Activated naive CD8-positive, alpha-beta T cell treated with anti-CD3 and anti-CD28 coated beads, Interleukin-2, amount 10 ng/mL, durations not matched to agents 7 days and 5 days (primary cell): ENCODE data around the gene RPN1. TPM values are rescaled to one million over a fixed set of nuclear protein-coding genes. Genes with fewer than 3 reads are reported as not detected.

Source experiments
- ATAC-seq: fragments of 150-1000 bp; cut with Tn5 transposase; one replicate; pipeline ENCODE4 v1.10.0; 2021; ENCODE audit warnings: low read depth, moderate library complexity
- POLR2A ChIA-PET: fragments of 350-600 bp; sonication (Branson Sonifier 250); formaldehyde crosslinking; loops from one replicate; lab custom pipeline; 2021; ENCODE audit warnings: antibody characterized with exemption; lab: Charles Lee
- DNase-seq: peaks from one replicate; pipeline ENCODE4 v3.0.0; 2021
- H3K27ac Mint-ChIP-seq: one replicate; pipeline ENCODE4 v1.8.0; 2022; ENCODE audit warnings: mild to moderate bottlenecking, mixed read lengths
- H3K27me3 Mint-ChIP-seq: one replicate; pipeline ENCODE4 v1.8.0; 2022; ENCODE audit warnings: mild to moderate bottlenecking, moderate library complexity, mixed read lengths
- H3K36me3 Mint-ChIP-seq: one replicate; pipeline ENCODE4 v1.8.0; 2021; ENCODE audit warnings: mild to moderate bottlenecking, mixed read lengths
- H3K4me1 Mint-ChIP-seq: one replicate; pipeline ENCODE4 v1.8.0; 2021; ENCODE audit warnings: mixed read lengths
- H3K4me3 Mint-ChIP-seq: one replicate; pipeline ENCODE4 v1.8.0; 2022; ENCODE audit warnings: mild to moderate bottlenecking, moderate library complexity, mixed read lengths
- H3K9me3 Mint-ChIP-seq: one replicate; pipeline ENCODE4 v1.8.0; 2021; ENCODE audit warnings: mixed read lengths
- total RNA-seq, 2 experiments: library from RNA; stranded (reverse); gene quantifications; one replicate each; pipeline ENCODE4 v1.2.3, GENCODE V29; 2021

Gene RPN1
- total RNA-seq, result 100 to 1,000 TPM; 117 to 118 TPM

DNA sequence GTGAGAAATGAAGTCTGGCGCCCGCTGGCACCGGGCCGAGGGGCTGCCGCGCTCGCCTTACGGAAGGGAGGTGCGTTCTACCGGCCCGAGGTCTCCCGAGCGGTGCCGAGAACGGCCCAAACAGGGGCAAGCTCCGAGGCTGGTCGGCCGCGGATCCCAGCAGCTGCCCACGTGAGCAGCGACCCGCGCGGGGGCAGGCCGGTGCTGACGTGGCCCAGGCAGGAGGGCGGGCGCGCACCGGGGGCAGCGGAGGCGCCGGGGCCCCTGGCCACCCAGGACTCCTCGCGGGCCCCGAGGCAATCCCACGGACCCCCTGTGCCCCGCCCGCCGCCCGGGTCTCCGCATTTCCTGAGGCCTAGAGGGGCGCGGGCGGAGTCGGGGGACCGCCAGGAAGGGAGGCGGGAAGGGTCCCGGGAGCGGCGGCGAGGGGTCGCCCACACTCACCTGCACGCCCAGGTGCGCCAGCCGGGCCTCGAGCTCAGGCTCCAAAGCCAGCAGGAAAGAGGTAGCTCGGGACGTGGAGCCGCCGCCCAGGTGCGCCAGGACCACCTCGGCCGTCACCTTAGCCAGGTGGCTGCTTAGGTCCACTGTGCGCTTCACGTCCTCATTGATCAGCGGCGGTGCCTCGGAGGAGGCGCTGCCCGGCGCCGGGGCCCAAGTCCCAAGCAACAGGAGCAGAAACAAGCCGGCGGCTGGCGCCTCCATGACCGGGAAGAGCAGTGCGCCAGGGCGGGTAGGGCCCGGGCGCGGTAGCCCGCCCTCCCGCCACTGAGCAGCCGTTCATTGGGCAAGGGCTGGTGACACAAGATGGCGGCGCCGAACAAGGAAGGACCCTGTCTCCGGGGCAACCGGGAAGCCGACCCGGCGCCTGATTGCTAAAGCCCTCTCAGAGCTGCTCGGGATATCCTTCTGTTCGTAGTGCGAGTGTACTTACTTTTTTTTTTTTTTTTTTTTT is at the start of gene RPN1:
Gene RPN1 (minus strand): TSS at position 723 of the 955 bp plus-strand sequence. CDS start 18 bp downstream, at position 705.
- H3K4me3 Mint-ChIP-seq, result peak within 1 kb of the TSS; percentile 86
- ATAC-seq, result peak; percentile 97
- peaks cover 27% of the 10 kb centered on the region for H3K4me1 Mint-ChIP-seq

GRCh38 chr3:128698211-128699047 is 47.8 kb upstream of the RPN1 start:
- H3K9me3 Mint-ChIP-seq, result no peaks in the 10 kb centered on the region
- H3K4me3 Mint-ChIP-seq, result peak overlapping the region; percentile 65
- DNase-seq (peak; percentile 42), ATAC-seq (peak; percentile 51)
- H3K4me1 Mint-ChIP-seq, result no peaks in the 10 kb centered on the region
- no peak overlapping the region for H3K27ac Mint-ChIP-seq
- peaks cover 10% of the 10 kb centered on the region for H3K27me3 Mint-ChIP-seq
- POLR2A ChIA-PET, result interaction anchor here (0.6 to 1.1 kb wide), 2 partner anchors 13 to 24 kb away, joined by 3 to 6 read pairs; no protein-coding TSS in a partner anchor
- H3K36me3 Mint-ChIP-seq, result no peaks in the 10 kb centered on the region

More for the DNA sequence above, at the start of gene RPN1:
- peaks cover 3% of the 10 kb centered on the region for H3K27me3 Mint-ChIP-seq
- POLR2A ChIA-PET, result interaction anchor here (0.6 to 2.6 kb wide), 10 partner anchors 14 to 666 kb away, joined by 3 to 13 read pairs (median 4); a partner anchor contains a TSS
- no peaks in the 10 kb centered on the region for H3K36me3 Mint-ChIP-seq
- no peaks in the 10 kb centered on the region for H3K9me3 Mint-ChIP-seq
- peak within 1 kb of the TSS; percentile 88 for H3K27ac Mint-ChIP-seq
- peak; percentile 93 for DNase-seq

GRCh38 chr3:128697341-128697740 is 46.7 kb upstream of the RPN1 start:
- no peak for DNase-seq
- Mint-ChIP-seq H3K27ac (no peak overlapping the region), H3K27me3 (peaks cover 16% of the 10 kb centered on the region), H3K36me3 (no peaks in the 10 kb centered on the region), H3K4me1 (no peaks in the 10 kb centered on the region), H3K9me3 (no peaks in the 10 kb centered on the region), H3K4me3 (peak overlapping the region; percentile 20)
- no peak for ATAC-seq
- POLR2A ChIA-PET, result interaction anchor here (1.1 kb wide), 1 partner anchor 12 kb away, joined by 6 read pairs; no protein-coding TSS in a partner anchor

DNA sequence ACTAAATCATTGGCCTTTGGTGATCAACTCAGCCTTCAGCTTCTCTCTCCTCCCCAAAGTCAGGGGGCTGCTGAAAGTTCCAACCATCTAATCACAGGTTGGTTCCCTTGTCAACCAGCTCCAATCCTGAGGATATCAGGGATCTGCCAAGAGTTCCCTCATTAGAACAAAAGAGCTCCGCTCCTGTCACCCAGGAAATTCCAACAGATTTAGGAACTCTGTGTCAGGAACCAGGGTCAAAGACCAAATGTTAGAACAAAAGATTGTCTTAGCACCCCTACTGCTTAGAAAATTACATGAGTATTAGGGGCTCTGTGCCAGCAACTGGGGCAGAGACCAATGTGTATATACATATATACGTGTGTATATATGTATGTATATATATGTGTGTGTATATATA is 43.1 kb upstream of the RPN1 start:
- DNase-seq, result no peak

GRCh38 chr3:128689060-128689459 is 38.4 kb upstream of the RPN1 start:
- ATAC-seq, result no peak
- H3K27me3 Mint-ChIP-seq, result peaks cover 5% of the 10 kb centered on the region
- no peaks in the 10 kb centered on the region for H3K36me3 Mint-ChIP-seq
- peaks cover 4% of the 10 kb centered on the region for H3K4me1 Mint-ChIP-seq
- no peak overlapping the region for H3K4me3 Mint-ChIP-seq
- no peaks in the 10 kb centered on the region for H3K9me3 Mint-ChIP-seq
- DNase-seq, result no peak
- POLR2A ChIA-PET, result no interaction called here
- no peak overlapping the region for H3K27ac Mint-ChIP-seq

More for the DNA sequence above, 43.1 kb upstream of the RPN1 start:
- POLR2A ChIA-PET, result no interaction called here
- Mint-ChIP-seq H3K36me3 (no peaks in the 10 kb centered on the region), H3K9me3 (no peaks in the 10 kb centered on the region), H3K27ac (no peak overlapping the region), H3K4me3 (no peak overlapping the region), H3K27me3 (peaks cover 13% of the 10 kb centered on the region), H3K4me1 (peaks cover 2% of the 10 kb centered on the region)
- no peak for ATAC-seq

DNA sequence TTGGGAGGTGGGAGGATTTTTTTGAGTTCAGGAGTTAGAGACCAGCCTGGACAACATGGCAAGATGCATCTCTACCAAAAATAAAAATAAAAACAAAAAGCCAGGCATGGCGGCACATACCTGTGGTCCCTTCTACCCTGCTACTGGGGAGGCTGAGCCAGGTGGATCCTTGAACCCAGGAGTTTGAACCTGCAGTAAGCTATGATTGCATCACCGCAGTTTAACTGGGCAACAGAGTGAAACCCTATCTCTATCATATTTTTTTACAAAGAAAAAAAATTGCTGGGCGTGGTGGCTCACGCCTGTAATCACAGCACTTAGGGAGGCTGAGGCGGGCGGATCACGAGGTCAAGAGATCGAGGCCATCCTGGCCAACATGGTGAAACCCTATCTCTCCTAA is 35.8 kb upstream of the RPN1 start:
- Mint-ChIP-seq H3K4me1 (peaks cover 5% of the 10 kb centered on the region), H3K9me3 (no peaks in the 10 kb centered on the region), H3K4me3 (no peak overlapping the region), H3K36me3 (peaks cover under 1% of the 10 kb centered on the region), H3K27me3 (no peaks in the 10 kb centered on the region), H3K27ac (no peak overlapping the region)
- POLR2A ChIA-PET, result no interaction called here
- no peak for DNase-seq
- ATAC-seq, result no peak

DNA sequence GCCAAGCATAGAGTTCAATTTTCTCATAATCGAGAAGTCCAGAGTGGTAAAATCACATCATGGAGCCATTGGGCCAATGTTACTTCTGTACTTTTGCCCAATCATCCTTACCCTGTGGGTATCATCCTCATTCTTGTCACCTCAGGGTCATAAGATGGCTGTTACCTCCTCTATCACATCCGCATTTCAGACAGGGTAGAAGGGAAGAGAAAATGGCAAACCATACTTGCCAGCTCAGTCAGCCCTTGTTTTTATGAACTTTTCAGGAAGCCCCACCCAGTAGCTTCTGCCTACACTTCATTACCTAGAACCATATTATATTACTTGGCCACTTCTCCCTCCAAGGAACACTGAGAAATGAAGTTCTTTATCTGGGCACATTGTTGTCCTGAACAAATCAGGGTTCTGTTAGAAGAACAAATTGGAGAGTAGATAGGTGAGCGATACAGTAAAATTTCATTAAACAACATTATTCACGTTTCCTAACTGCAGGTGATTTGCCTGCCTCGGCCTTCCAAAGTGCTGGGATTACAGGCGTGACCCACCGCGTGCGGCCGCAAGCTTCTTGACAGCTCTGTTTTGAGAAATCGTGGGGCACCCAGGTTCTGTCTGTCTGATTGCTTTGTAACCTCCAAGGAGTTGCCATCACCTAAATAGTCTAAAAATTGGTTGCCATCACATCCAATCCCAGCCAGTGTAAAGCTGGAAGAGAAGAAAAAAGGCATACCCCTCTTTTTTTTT is 34.5 kb upstream of the RPN1 start:
- DNase-seq, result no peak
- H3K27ac Mint-ChIP-seq, result no peak overlapping the region
- no peak for ATAC-seq
- peaks cover 9% of the 10 kb centered on the region for H3K4me1 Mint-ChIP-seq
- no peaks in the 10 kb centered on the region for H3K27me3 Mint-ChIP-seq
- no peak overlapping the region for H3K4me3 Mint-ChIP-seq
- peaks cover 2% of the 10 kb centered on the region for H3K36me3 Mint-ChIP-seq
- POLR2A ChIA-PET, result interaction anchor here (0.6 to 1.0 kb wide), 3 partner anchors 12 to 175 kb away, joined by 3 to 6 read pairs (median 4); no protein-coding TSS in a partner anchor
- no peaks in the 10 kb centered on the region for H3K9me3 Mint-ChIP-seq

DNA sequence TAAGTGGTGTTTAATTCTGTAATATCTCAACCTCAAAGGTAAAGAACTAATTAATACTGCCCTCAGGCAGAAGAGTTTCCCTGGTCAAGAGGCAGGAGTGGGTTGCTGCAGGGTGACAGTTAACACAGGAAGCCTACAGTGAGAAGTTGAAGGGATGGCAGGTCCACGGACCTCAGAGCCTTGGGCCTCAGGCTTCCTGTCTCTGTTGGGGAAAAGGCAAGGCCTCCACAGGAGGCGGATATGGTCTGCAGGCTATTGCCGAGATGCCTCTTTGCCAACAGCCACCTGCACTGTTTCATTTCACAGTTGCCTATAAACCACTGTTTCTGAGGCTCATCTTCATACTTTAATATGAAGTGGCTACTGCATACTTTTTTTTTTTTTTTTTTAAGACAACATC is 33.3 kb upstream of the RPN1 start:
- Mint-ChIP-seq H3K27me3 (no peaks in the 10 kb centered on the region), H3K4me3 (no peak overlapping the region), H3K27ac (no peak overlapping the region), H3K9me3 (no peaks in the 10 kb centered on the region), H3K4me1 (peaks cover 8% of the 10 kb centered on the region), H3K36me3 (peaks cover 2% of the 10 kb centered on the region)
- POLR2A ChIA-PET, result interaction anchor here (0.6 kb wide), 1 partner anchor 19 kb away, joined by 3 read pairs; no protein-coding TSS in a partner anchor
- no peak for DNase-seq
- no peak for ATAC-seq

- H3K9me3 Mint-ChIP-seq, result no peaks in the 10 kb centered on the region
- peaks cover 2% of the 10 kb centered on the region for H3K27me3 Mint-ChIP-seq
- peaks cover 2% of the 10 kb centered on the region for H3K36me3 Mint-ChIP-seq
- DNase-seq (no peak), ATAC-seq (no peak)
- peak overlapping the region; percentile 84 for H3K4me3 Mint-ChIP-seq
- POLR2A ChIA-PET, result interaction anchor here (0.8 to 2.4 kb wide), 11 partner anchors 31 to 635 kb away, joined by 3 to 14 read pairs (median 5); partner anchors contain the start of gene RPN1
- peaks cover 5% of the 10 kb centered on the region for H3K4me1 Mint-ChIP-seq
- H3K27ac Mint-ChIP-seq, result peak overlapping the region; percentile 89
Measured at GRCh38 chr3:128681369-128681829, 30.8 kb upstream of the RPN1 start.

DNA sequence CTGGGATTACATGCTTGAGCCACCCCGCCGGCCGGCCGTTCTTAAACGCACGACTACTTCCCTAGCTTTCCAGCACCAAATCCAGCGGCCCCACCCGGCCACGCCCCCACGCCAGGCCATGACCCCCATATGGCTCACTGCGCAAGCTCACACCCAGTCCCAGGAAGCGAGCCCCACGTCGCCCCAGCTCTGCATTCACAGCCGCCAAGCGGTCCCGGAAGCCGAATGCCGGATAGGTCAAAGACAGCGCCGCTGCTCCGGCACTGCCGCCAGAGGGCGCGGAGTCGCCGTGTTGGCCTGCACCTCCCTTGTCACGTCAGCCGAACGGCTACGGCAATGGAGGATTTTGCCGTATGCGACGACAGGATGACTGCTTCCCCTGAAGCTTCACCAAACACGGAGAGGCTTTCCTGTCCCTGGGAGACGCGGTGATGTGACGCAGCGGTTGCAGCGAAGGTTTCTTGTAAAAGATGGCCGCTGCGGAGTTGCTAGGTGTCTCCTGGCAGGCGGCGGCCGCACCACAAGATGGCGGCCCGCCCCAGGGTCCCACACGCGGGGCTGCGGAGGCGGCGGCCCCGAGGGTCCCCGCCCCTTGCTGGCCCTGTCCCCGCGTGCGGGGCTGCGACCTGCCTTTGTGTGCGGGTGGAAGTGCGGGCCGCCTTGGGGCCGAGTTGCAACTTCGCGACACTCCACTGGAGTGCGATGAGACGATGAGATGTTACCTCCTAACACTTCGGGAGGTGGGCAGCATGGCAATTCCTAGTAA is 30.2 kb upstream of the RPN1 start:
- H3K4me1 Mint-ChIP-seq, result peaks cover 6% of the 10 kb centered on the region
- H3K9me3 Mint-ChIP-seq, result no peaks in the 10 kb centered on the region
- H3K27me3 Mint-ChIP-seq, result peaks cover 2% of the 10 kb centered on the region
- ATAC-seq, result peak; percentile 98
- POLR2A ChIA-PET, result interaction anchor here (0.6 to 2.4 kb wide), 20 partner anchors 11 to 635 kb away, joined by 3 to 14 read pairs (median 4); partner anchors contain the start of genes RAB43 and RPN1
- H3K4me3 Mint-ChIP-seq, result peak overlapping the region; percentile 89
- peaks cover 2% of the 10 kb centered on the region for H3K36me3 Mint-ChIP-seq
- peak overlapping the region; percentile 92 for H3K27ac Mint-ChIP-seq
- DNase-seq, result peak; percentile 87

GRCh38 chr3:128679338-128679737 is 28.7 kb upstream of the RPN1 start:
- Mint-ChIP-seq H3K4me1 (peaks cover 11% of the 10 kb centered on the region), H3K36me3 (peaks cover 2% of the 10 kb centered on the region), H3K27ac (no peak overlapping the region), H3K9me3 (no peaks in the 10 kb centered on the region), H3K27me3 (peaks cover 6% of the 10 kb centered on the region), H3K4me3 (no peak overlapping the region)
- DNase-seq, result no peak
- ATAC-seq, result no peak
- POLR2A ChIA-PET, result interaction anchor here (1.6 kb wide), 1 partner anchor 48 kb away, joined by 4 read pairs; no protein-coding TSS in a partner anchor
